OCI-M1 (cell line): Measurements from ENCODE around the gene PLCL1.

Source experiments
- DNase-seq: peaks from one replicate; lab custom pipeline; 2025; lab: John Stamatoyannopoulos, UW

Gene PLCL1

GRCh38 chr2:197857476-197858107 is 53.2 kb downstream of the PLCL1 start:
- DNase-seq, result peak; percentile 58

DNA sequence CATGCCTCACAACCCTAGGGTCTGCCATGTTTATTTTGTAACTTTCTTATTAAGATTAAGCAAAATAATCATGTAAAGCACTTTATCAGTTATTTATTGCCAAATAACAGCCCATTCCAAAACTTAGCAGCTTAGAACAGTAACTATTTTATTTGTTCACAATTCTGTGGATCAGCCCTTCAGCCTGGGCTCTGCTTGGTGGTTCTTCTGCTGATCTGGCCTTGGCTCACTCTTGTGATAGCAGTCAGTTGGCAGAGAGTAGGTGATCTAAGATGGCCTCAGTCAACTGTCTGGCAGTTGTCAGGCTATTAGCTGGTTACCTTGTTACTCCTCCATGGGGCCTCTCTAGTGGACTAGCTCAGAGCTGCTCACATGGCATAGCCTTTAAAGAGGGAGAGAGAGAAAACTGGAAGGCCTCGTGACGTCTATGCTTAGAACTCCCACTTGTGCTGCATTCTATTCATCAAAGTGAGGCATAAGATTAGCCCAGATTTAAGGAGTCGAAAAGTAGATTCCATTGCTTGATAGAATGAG is 54.3 kb downstream of the PLCL1 start:
- DNase-seq, result no peak

GRCh38 chr2:197862246-197862955 is 58.0 kb downstream of the PLCL1 start:
- DNase-seq, result no peak

GRCh38 chr2:197863744-197864143 is 59.4 kb downstream of the PLCL1 start:
- no peak for DNase-seq

- DNase-seq, result no peak
These were observed 62.1 kb downstream of the PLCL1 start for GRCh38 chr2:197866455-197866854.

GRCh38 chr2:197867033-197867432 is 62.6 kb downstream of the PLCL1 start:
- DNase-seq, result no peak

DNA sequence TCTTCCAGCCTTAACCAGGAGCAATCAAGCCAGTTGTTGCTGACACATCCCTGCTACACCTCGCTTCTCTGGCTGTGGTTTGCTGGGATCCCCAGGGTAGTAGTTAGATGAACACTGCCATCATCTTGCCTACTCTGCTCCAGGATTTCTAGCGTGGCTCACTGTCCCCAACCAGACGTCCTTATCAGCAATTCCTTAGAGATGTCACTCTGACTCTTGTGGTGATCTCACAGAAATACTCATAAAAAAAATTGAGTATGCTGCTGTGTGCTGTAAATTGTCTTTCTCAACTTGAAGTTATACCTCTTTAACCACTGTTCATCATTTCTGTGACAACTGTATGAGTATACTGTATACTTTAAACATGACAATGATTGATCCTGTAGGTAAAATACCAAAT is 63.2 kb downstream of the PLCL1 start:
- peak; percentile 30 for DNase-seq

- no peak for DNase-seq
These were observed 63.8 kb downstream of the PLCL1 start for GRCh38 chr2:197868206-197868605.

GRCh38 chr2:197869041-197869440 is 64.6 kb downstream of the PLCL1 start:
- DNase-seq, result no peak

GRCh38 chr2:197869501-197870111 is 65.2 kb downstream of the PLCL1 start:
- peak; percentile 68 for DNase-seq

GRCh38 chr2:197870137-197870536 is 65.7 kb downstream of the PLCL1 start:
- DNase-seq, result no peak

- no peak for DNase-seq
These were observed 67.5 kb downstream of the PLCL1 start for GRCh38 chr2:197871780-197872456.

DNA sequence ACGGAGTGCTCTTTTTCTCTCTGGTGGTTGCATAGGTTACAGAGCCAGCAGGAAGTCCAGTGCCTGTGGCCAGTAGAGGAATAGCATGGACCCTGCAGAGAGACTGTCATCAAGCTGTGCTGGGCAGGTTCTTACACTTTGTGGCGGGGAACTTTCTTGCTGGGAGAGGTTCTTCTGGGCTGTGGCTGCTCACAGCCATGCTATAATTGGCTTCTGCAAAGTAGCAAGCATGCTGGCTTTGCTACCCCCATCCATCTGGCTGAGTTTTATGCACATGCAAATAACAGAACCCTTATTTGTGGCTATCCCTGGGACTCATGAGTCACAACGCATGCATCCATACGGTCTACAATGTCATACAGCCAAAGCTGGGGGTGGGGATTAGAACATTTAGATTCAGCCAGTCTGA is 68.9 kb downstream of the PLCL1 start:
- DNase-seq, result no peak

DNA sequence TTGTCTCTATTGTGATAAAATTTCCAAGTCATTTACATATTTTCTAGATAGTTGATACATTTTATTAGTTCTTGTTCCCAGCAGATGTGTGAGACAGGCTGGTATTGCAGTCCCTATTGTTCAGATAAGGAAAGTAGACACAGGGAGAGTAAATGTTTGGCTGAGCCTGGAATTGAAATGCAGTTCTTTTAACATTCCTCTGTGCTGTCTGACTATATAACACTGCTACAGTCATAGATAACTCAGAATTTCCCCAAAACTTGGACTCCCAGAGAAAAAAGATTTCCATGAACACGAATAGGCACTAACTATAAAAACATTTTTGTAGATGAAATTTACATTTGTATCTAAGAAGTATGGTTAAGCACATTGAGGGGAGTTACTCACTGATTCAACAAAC is 71.4 kb downstream of the PLCL1 start:
- DNase-seq, result no peak

DNA sequence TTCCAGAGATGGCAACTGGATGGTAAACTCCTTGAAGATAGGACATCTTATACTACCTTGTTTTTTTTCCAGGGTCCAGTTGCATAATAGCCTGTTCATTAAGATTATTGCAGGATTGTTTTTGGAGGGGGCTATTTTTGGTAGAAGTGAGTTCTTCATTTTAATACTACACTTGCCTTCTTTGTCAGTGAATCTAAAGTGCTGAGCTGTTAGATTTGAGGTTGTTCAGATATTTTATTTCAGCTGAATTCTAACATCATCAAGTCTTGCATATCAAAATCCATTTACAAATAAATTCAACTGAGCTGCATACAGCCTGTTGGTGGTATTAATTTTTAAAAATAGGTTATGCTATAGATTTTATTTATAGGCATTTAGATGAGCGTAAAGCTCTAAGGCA is 72.1 kb downstream of the PLCL1 start:
- no peak for DNase-seq

GRCh38 chr2:197877038-197877437 is 72.6 kb downstream of the PLCL1 start:
- DNase-seq, result no peak

DNA sequence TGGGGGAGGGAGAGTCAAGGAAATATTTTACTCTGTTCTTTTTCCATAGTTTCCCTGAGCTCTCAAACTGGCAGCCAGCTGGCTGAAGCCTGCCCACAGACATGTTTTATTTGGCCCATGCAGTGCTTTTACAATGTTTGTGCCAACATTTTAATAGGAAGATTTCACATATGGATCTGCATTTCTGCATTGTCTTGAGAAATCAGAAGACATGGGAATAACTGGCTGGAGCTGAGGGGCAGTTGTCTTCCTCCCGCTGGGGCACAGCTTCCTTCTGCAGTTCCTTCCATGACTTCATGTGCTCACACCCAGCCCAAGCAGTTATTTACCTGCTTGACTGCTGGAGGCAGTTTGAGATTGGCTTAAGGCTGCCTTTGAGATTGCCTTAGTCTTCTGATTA is 74.4 kb downstream of the PLCL1 start:
- DNase-seq, result no peak

GRCh38 chr2:197879812-197880408 is 75.5 kb downstream of the PLCL1 start:
- no peak for DNase-seq

DNA sequence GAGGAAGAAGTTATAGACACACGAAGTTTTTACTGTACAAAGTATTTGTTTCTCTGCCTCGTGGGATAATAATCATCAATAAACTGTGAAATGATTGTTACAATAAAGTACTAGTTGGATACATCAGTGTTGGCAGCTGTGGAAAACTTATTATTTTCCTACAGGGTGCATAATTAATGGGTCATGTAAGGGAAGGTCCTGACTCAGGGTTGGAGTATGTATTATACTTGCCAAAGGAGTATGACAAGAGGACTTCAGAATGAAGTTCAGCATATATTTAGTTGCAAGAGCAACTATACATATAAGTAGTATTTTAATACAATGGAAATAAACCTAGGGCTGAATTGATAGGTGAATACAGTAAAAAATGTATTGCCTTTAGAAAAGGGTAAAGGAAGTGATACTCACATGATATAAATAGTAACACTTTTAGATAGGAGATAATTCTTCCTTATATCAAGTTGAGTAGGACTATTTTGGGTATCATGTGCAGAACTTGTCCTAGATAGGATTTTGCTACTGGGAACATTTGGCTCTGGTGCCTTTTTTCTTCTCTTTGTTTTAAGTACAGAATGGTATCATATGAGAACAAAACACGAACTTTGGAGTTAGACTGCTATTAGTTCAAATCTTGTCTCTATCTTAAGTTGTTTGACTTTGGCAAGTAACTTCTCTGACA is 79.1 kb downstream of the PLCL1 start:
- no peak for DNase-seq

- no peak for DNase-seq
These were observed 79.9 kb downstream of the PLCL1 start for GRCh38 chr2:197884252-197884651.

- no peak for DNase-seq
These were observed 80.7 kb downstream of the PLCL1 start for GRCh38 chr2:197885126-197885525.

GRCh38 chr2:197885587-197885986 is 81.2 kb downstream of the PLCL1 start:
- DNase-seq, result no peak
